ENCODE results near the gene PPP2R5D. TPM values are rescaled to one million over a fixed set of nuclear protein-coding genes. Genes with fewer than 3 reads are reported as not detected.
A peak's percentile ranks its signal among the peaks of the same experiment; 100 is the strongest.

The PPP2R5D gene
- total RNA-seq (34.7 TPM), polyA plus RNA-seq (ENCODE audit: insufficient read depth in 1 of 8, insufficient read length in 8 of 8, low replicate concordance in 1 of 8) (10 to 100 TPM; 38.3 to 54.8 (median 46.0) TPM)
- long read RNA-seq, donor 1, partial matches to known transcripts: 22 of 39 reads
- long read RNA-seq, donor 1, other reads (novel, unspliced or antisense): 15 of 39 reads
- long read RNA-seq, donor 2, partial matches to known transcripts: 5 of 8 reads
- long read RNA-seq, donor 2, other reads (novel, unspliced or antisense): 0 of 8 reads
- long read RNA-seq, donor 3, transcript PPP2R5D-208 (16 exons, 3,044 nt): major isoform, 11 of 71 reads
- long read RNA-seq, donor 3, partial matches to known transcripts: 5 of 71 reads
- long read RNA-seq, donor 3, other reads (novel, unspliced or antisense): 55 of 71 reads
- long read RNA-seq, donor 4, partial matches to known transcripts: 11 of 13 reads
- long read RNA-seq, donor 4, other reads (novel, unspliced or antisense): 0 of 13 reads
- long read RNA-seq, donor 5, transcript PPP2R5D-208 (16 exons, 3,044 nt): major isoform, 12 of 240 reads
- long read RNA-seq, donor 5, partial matches to known transcripts: 216 of 240 reads
- long read RNA-seq, donor 5, other reads (novel, unspliced or antisense): 12 of 240 reads
- long read RNA-seq, donor 6, transcript PPP2R5D-208 (16 exons, 3,044 nt): major isoform, 8 of 16 reads
- long read RNA-seq, donor 6, partial matches to known transcripts: 8 of 16 reads
- long read RNA-seq, donor 6, other reads (novel, unspliced or antisense): 0 of 16 reads
- long read RNA-seq, donor 7, transcript PPP2R5D-208 (16 exons, 3,044 nt): major isoform, 6 of 134 reads
- long read RNA-seq, donor 7, partial matches to known transcripts: 97 of 134 reads
- long read RNA-seq, donor 7, other reads (novel, unspliced or antisense): 31 of 134 reads
- long read RNA-seq, donor 8, partial matches to known transcripts: 12 of 14 reads
- long read RNA-seq, donor 8, other reads (novel, unspliced or antisense): 0 of 14 reads
- long read RNA-seq, donor 9, partial matches to known transcripts: 82 of 103 reads
- long read RNA-seq, donor 9, other reads (novel, unspliced or antisense): 18 of 103 reads
- long read RNA-seq, donor 10, transcript PPP2R5D-208 (16 exons, 3,044 nt): major isoform, 7 of 118 reads
- long read RNA-seq, donor 10, partial matches to known transcripts: 25 of 118 reads
- long read RNA-seq, donor 10, other reads (novel, unspliced or antisense): 85 of 118 reads
- long read RNA-seq, donor 11, partial matches to known transcripts: 63 of 78 reads
- long read RNA-seq, donor 11, other reads (novel, unspliced or antisense): 12 of 78 reads

- peak; percentile 100 for DNase-seq
- Histone ChIP-seq H3K36me3 (ENCODE audit: control insufficient read depth, insufficient read depth, low read length) (peaks cover 16% of the 10 kb centered on the region), H3K27me3 (ENCODE audit: control insufficient read depth, insufficient read depth, low read length) (no peaks in the 10 kb centered on the region), H3K9me3 (replicated peaks; ENCODE audit: control insufficient read depth, low read depth, low read length) (no peaks in the 10 kb centered on the region), H3K4me3 (ENCODE audit: low read length) (peak within 1 kb of the TSS; percentile 84), H3K4me1 (ENCODE audit: control insufficient read depth, insufficient read depth, low read length) (peaks cover 41% of the 10 kb centered on the region), H3K27ac (ENCODE audit: low read length) (peak within 1 kb of the TSS; percentile 91)
- WGBS (ENCODE audit: insufficient coverage): 0% methylated on average over 47 of the region's 59 CpGs
These were observed at the start of gene PPP2R5D for GRCh38 chr6:42984001-42984923. PPP2R5D (plus strand) TSS chr6:42984570; CDS start chr6:42984678, 108 bp downstream.

- no peaks in the 10 kb centered on the region for H3K9me3 ChIP-seq (replicated peaks; ENCODE audit: control insufficient read depth, low read depth, low read length)
- H3K4me3 ChIP-seq (ENCODE audit: low read length): no peak overlapping the region
- no peaks in the 10 kb centered on the region for H3K27me3 ChIP-seq (ENCODE audit: control insufficient read depth, insufficient read depth, low read length)
- peaks cover 11% of the 10 kb centered on the region for H3K4me1 ChIP-seq (ENCODE audit: control insufficient read depth, insufficient read depth, low read length)
- no peak for DNase-seq
- H3K27ac ChIP-seq (ENCODE audit: low read length): no peak overlapping the region
- WGBS (ENCODE audit: insufficient coverage): 99% methylated on average over 7 of the region's 7 CpGs
- H3K36me3 ChIP-seq (ENCODE audit: control insufficient read depth, insufficient read depth, low read length): peaks cover 58% of the 10 kb centered on the region
These were observed 49.0 kb upstream of the PPP2R5D start for GRCh38 chr6:42935322-42935721.

GRCh38 chr6:42936398-42936797 is 48.0 kb upstream of the PPP2R5D start:
- Histone ChIP-seq H3K36me3 (ENCODE audit: control insufficient read depth, insufficient read depth, low read length) (peaks cover 65% of the 10 kb centered on the region), H3K4me3 (ENCODE audit: low read length) (no peak overlapping the region), H3K4me1 (ENCODE audit: control insufficient read depth, insufficient read depth, low read length) (peaks cover under 1% of the 10 kb centered on the region), H3K9me3 (replicated peaks; ENCODE audit: control insufficient read depth, low read depth, low read length) (no peaks in the 10 kb centered on the region), H3K27me3 (ENCODE audit: control insufficient read depth, insufficient read depth, low read length) (no peaks in the 10 kb centered on the region), H3K27ac (ENCODE audit: low read length) (no peak overlapping the region)
- 100% methylated on average over 2 of the region's 11 CpGs for WGBS (ENCODE audit: insufficient coverage)
- no peak for DNase-seq

- no peak overlapping the region for H3K4me3 ChIP-seq (ENCODE audit: low read length)
- no peak overlapping the region for H3K27ac ChIP-seq (ENCODE audit: low read length)
- no peaks in the 10 kb centered on the region for H3K4me1 ChIP-seq (ENCODE audit: control insufficient read depth, insufficient read depth, low read length)
- H3K27me3 ChIP-seq (ENCODE audit: control insufficient read depth, insufficient read depth, low read length): no peaks in the 10 kb centered on the region
- 87% methylated on average over 9 of the region's 13 CpGs for WGBS (ENCODE audit: insufficient coverage)
- no peaks in the 10 kb centered on the region for H3K9me3 ChIP-seq (replicated peaks; ENCODE audit: control insufficient read depth, low read depth, low read length)
- no peak for DNase-seq
- H3K36me3 ChIP-seq (ENCODE audit: control insufficient read depth, insufficient read depth, low read length): peaks cover 58% of the 10 kb centered on the region
These were observed 46.6 kb upstream of the PPP2R5D start for GRCh38 chr6:42937548-42938427.

- DNase-seq: no peak
- H3K4me1 ChIP-seq (ENCODE audit: control insufficient read depth, insufficient read depth, low read length): no peaks in the 10 kb centered on the region
- H3K9me3 ChIP-seq (replicated peaks; ENCODE audit: control insufficient read depth, low read depth, low read length): no peaks in the 10 kb centered on the region
- H3K27ac ChIP-seq (ENCODE audit: low read length): no peak overlapping the region
- no peaks in the 10 kb centered on the region for H3K27me3 ChIP-seq (ENCODE audit: control insufficient read depth, insufficient read depth, low read length)
- H3K36me3 ChIP-seq (ENCODE audit: control insufficient read depth, insufficient read depth, low read length): peaks cover 60% of the 10 kb centered on the region
- WGBS (ENCODE audit: insufficient coverage): 78% methylated on average over 2 of the region's 5 CpGs
- H3K4me3 ChIP-seq (ENCODE audit: low read length): no peak overlapping the region
These were observed 46.0 kb upstream of the PPP2R5D start for GRCh38 chr6:42938428-42938796.

- WGBS (ENCODE audit: insufficient coverage): 82% methylated on average over 3 of the region's 9 CpGs
- no peak overlapping the region for H3K27ac ChIP-seq (ENCODE audit: low read length)
- no peaks in the 10 kb centered on the region for H3K27me3 ChIP-seq (ENCODE audit: control insufficient read depth, insufficient read depth, low read length)
- no peak for DNase-seq
- no peak overlapping the region for H3K4me3 ChIP-seq (ENCODE audit: low read length)
- H3K36me3 ChIP-seq (ENCODE audit: control insufficient read depth, insufficient read depth, low read length): peaks cover 64% of the 10 kb centered on the region
- no peaks in the 10 kb centered on the region for H3K4me1 ChIP-seq (ENCODE audit: control insufficient read depth, insufficient read depth, low read length)
- no peaks in the 10 kb centered on the region for H3K9me3 ChIP-seq (replicated peaks; ENCODE audit: control insufficient read depth, low read depth, low read length)
These were observed 45.2 kb upstream of the PPP2R5D start for GRCh38 chr6:42938987-42939809.

- WGBS (ENCODE audit: insufficient coverage): no CpG with 5 or more reads among the region's 4 CpGs
These were observed 44.6 kb upstream of the PPP2R5D start for GRCh38 chr6:42939810-42940167.

GRCh38 chr6:42940493-42941045 is 43.8 kb upstream of the PPP2R5D start:
- no peak overlapping the region for H3K4me3 ChIP-seq (ENCODE audit: low read length)
- no peak for DNase-seq
- H3K4me1 ChIP-seq (ENCODE audit: control insufficient read depth, insufficient read depth, low read length): no peaks in the 10 kb centered on the region
- no CpG with 5 or more reads among the region's 6 CpGs for WGBS (ENCODE audit: insufficient coverage)
- peaks cover 55% of the 10 kb centered on the region for H3K36me3 ChIP-seq (ENCODE audit: control insufficient read depth, insufficient read depth, low read length)
- H3K27ac ChIP-seq (ENCODE audit: low read length): no peak overlapping the region
- H3K27me3 ChIP-seq (ENCODE audit: control insufficient read depth, insufficient read depth, low read length): no peaks in the 10 kb centered on the region
- H3K9me3 ChIP-seq (replicated peaks; ENCODE audit: control insufficient read depth, low read depth, low read length): no peaks in the 10 kb centered on the region

More at GRCh38 chr6:42939810-42940167, 44.6 kb upstream of the PPP2R5D start:
- peaks cover 59% of the 10 kb centered on the region for H3K36me3 ChIP-seq (ENCODE audit: control insufficient read depth, insufficient read depth, low read length)
- DNase-seq: no peak
- H3K27me3 ChIP-seq (ENCODE audit: control insufficient read depth, insufficient read depth, low read length): no peaks in the 10 kb centered on the region
- no peak overlapping the region for H3K27ac ChIP-seq (ENCODE audit: low read length)
- H3K4me3 ChIP-seq (ENCODE audit: low read length): no peak overlapping the region
- no peaks in the 10 kb centered on the region for H3K9me3 ChIP-seq (replicated peaks; ENCODE audit: control insufficient read depth, low read depth, low read length)
- H3K4me1 ChIP-seq (ENCODE audit: control insufficient read depth, insufficient read depth, low read length): no peaks in the 10 kb centered on the region

Data from muscle of leg (tissue), 16 donors.